GM18907 (cell line): Measurements from ENCODE around the gene AHCYL2.

Experiments used
- ATAC-seq: cut with Tn5 transposase; IDR thresholded peaks from one replicate; pipeline ENCODE4 v1.9.1; 2021; ENCODE audit warnings: mild to moderate bottlenecking, moderate library complexity; ENCODE audit not compliant: unreplicated experiment

AHCYL2 gene

DNA sequence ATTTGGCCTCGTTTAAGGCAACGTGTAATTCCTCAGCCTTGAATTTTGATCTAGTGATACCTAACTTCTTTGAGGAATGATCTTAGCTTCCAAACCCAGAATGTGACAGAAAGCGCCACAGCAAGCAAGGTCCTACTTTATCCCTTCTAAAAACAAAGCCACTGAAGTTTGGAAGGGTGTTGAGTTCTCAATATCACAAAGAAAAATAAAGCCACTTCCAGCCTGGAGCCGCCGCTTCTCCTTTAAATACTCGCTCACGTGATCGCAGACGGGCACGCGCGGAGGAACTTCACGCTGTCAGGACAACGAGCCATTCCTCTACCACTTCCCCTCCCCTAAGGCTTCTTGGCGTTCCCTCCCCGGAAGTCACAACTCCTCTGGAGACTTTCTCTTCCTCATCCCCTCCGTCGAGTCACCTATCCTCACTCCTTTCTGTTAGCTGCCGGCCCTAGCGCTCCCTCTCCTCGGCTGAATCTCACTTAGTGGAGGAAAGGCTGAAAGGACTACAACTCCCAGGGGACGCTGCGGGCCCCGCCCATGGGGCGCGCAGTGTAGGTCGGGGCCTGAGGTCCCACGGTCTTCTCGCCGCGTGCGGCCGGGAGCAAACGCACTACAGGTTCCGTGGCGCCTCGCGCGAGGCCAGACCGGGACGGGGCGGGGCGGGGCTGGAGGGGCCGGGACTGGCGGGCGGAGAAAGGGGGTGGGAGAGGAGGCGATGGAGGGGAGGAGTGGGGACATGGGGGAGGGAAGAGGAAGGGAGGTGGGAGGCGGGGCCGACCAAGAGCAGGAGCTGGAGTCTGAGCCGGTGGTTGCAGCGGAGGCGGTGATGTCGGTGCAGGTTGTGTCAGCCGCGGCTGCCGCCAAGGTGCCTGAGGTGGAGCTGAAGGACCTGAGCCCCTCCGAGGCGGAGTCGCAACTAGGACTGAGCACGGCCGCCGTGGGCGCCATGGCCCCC is at the start of gene AHCYL2:
AHCYL2 (plus strand) TSS at position 780 of the 955 bp plus-strand sequence.
- ATAC-seq, result peak; percentile 87

DNA sequence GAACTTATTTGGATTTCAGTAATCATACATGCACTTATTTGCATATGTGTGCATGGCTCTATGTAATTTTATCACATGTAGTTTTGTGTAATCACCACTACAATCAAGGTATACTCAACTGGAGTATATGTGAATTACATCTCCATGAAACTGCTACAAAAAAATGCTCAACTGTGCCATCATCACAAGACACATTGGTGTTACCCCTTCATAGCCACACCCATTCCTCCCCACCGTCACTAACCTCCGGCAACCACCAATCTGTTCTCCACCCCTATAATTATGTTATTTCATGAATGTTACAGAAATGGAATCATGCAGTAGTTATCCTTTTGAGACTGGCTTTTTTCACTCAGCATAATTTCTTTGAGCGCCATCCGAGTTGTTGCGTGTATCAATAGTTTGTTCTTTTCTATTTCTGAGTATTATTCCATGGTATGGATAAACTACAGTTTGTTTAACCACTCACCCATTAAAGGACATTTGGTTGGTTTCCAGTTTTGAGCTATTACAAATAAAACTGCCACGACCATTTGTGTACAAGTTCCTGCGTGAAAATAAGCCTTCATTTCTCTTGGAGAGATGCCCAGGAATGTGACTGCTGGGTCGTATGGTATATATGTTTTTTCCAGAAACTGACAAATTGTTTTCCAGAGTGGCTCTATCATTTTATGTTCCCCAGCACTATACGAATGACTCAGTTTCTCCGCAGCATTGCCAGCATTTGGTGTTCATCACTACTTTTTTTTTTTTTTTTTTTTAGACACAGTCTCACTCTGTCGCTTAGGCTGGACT is 47.7 kb upstream of the AHCYL2 start:
- ATAC-seq, result no peak

DNA sequence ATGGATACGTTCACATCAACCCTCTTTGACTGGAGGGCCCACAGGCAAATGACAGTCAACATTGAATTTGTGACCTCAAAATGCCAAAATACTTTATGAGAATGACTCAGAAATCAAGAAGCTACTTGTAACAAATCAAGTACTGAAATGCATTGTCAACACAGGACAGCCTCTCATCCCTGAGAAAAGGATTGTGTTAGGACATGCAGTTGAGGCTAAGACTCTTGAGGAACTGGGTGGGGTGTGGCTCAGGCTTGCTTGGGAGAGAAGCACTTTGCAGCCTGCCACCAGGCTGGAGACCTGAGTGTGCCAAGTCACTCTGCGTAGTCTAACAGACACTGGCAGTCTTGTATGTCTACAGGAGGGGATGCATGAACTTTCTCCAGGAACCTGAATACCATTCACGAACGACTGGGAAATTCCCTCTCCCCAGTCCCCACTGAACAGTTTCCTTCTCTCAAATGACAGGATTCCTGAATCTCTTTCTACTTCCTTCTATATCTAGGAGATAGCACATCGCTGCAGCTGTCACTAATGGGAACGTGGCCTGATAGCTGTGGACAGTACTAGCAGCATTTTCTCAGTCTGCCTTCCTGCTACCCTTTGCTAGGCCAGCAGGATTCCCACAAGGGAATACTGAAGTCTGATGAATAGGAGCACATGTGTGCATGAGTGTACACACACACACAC is 39.7 kb upstream of the AHCYL2 start:
- ATAC-seq, result no peak

DNA sequence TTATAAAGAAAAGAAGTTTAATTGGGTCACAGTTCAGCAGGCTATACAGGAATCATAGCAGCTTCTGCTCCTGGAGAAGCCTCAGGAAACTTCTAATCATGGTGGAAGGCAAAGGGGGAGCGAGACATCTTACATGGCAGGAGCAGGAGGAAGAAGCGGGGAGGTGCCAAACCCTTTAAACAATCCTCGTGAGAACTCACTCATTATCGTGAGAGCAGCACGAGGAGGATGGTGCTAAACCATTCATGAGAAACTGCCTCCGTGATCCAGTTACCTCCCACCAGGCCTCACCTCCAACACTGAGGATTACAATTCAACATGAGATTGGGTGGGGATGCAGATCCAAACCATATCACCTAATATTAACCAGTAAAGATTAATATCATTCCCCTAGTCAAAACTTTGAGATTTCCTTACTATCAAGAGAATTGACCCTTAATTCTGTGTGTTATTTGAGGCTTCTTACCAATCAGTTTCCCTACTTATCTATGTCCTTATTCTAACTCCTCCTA is 38.0 kb upstream of the AHCYL2 start:
- no peak for ATAC-seq

DNA sequence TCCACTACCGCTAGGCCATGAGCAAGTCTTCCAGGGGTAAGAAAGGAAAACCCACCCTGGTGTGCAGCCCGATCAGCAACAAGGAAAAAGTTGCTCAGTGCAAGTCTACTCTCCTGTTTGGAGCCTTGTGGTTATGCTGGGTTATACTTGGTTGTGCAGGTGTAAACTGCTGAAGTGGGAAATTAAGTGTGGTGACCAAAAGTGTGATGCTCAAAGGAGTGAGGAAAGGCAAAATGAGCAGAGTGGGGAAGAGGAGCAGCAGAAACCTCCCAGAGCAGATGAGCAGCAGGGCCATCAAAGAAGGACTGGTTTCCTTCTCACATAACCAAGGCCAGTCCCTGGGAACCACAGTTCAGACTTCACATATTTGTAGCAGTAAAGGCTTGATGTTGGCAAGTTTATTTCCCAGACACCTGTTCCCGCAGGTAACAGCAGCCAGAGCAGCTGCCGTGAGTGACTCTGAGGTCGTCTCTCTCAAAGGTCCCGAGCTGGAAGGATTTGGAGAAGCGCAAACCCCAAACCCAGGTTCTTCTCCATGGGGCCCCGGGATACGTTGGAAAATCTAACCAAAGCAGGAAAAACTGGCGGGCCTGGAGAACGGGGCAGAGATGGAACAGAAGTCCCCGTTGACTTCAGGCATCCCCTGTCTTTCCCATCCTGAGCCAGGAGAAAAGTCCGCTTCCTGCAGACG is 37.0 kb upstream of the AHCYL2 start:
- no peak for ATAC-seq

DNA sequence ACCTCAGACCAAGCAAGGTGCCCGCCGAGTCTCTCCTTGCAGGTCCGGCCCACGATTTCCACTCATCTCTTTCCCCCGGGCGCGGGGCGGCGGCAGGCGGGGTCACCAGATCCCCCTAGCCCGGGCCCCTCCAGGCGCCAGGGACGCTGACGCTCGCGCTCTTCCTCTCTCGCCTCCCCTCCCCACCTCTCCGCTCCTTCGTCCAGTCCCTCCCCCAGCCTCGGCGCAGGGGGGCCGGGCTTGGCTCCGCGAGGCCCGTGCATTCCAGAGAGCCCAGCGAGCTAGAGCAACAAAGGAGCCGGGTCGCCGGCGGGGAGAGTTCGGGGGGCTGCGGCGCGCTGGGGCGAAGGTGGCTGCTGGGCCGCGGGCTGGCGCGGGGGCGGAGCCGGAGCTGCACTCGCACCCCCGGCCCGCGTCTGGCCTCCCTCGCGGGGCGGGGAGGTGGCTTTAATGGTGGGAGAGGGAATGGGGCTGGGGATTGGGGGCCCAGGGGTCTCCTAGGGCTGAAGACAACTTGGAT is 36.4 kb upstream of the AHCYL2 start, which contains the start of gene SMO:
SMO (plus strand) TSS at position 262 of the 520 bp plus-strand sequence. CDS start 519 bp downstream, outside the sequence.
- ATAC-seq, result no peak

DNA sequence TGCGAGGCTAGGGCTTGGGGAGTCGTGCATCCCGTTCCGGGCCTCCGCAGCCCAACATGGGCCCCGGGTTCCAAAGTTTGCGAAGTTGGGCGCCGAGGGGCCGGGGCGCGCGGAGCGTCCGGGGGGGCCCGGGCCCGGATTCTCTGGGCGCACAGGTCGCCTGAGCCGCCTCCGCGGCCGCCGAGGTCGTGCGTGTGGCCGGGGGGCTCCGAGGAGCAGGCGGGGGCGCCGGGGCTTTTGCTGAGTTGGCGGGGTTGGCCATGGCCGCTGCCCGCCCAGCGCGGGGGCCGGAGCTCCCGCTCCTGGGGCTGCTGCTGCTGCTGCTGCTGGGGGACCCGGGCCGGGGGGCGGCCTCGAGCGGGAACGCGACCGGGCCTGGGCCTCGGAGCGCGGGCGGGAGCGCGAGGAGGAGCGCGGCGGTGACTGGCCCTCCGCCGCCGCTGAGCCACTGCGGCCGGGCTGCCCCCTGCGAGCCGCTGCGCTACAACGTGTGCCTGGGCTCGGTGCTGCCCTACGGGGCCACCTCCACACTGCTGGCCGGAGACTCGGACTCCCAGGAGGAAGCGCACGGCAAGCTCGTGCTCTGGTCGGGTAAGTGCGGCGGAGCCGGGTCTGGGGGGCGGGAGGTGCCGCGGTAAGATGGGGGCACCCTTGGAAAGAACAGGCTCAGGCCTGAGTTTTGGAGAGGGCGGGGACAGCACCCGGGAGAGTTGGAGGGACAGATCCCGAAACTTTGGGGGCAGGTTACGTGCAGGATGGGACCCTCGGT is 35.8 kb upstream of the AHCYL2 start:
- ATAC-seq, result no peak

DNA sequence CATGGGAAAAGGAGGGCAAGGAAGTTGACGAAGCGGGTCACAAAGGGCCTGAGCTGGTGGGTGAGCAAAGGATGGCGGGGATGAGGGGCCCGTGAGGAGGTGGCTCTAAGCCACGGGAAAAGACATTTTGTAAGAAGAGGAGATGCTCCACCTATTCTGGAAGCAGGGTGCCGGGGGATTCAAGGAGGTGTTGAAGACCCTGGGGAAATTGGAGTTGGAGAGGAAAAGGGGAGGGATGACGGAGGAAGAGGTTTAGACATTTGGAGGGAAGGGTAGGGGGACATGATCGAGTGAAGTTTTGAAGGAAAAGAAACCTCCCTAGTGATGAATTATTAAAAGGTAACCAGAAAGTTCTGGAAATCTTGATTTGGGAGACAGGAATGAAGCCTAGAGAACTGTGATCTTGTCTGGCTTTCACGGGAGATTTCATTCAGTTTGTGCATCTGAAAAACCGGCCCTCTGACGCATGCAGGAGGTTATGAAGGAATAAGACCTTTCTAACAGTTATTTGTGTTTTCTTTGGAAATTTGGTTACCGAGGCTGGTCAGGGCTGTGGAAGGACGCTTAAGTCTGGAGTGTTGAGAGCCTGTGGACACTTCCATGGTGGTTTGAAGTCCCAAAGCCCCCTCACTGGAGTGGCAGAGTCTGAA is 35.0 kb upstream of the AHCYL2 start:
- no peak for ATAC-seq

DNA sequence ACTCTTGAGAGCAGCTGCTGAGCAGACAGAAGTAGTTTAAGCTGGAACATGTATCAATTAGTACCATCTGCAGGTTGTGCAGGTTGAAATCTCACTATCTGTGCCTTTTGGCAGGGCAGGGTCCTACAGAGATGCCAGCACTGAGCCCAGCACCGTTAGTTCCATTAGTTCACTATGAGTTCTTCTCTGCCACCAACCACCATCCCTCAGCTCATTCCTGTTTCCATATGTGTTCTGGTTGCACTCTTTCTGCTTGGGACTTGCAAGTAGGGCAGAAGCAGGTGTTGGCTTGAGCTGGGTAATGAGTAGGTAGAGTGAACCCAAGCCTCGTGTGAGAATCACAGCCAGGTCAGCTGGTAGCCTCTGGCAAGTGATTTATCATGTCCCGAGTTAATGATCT is 33.6 kb upstream of the AHCYL2 start:
- no peak for ATAC-seq

DNA sequence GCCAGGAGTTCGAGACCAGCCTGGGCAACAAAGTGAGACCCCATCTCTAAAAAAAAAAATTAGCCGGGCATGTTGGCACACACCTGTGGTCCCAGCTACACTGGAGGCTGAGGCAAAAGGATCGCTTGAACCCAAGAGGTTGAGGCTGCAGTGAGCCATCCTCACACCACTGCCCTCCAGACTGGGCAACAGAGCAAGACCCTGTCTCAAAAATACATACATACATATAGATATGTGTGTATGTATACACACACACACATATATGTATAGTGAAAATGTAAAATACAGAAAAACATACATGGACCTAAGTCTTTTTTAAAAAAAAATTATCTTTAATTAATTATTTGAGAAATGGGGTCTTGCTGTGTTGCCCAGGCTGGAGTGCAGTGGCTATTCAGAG is 30.9 kb upstream of the AHCYL2 start:
- no peak for ATAC-seq

DNA sequence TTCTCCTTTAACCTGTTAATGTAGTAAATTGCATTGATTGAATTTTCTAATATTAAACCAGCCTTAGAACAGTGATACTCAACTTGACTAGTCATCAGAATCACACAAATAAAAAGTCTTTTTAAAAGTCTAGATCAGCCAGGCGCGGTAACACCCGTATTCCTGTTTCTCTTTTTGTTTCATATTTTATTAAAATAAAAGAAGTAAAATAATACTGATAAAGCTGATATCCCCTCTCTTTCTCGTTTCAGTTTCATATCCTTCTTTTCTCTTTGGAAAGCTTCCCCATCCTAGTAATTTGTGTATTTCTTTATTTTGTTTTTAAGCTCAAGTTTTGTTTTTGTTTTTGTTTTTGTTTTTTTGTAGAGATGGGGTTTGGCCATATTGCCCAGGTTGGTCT is 27.1 kb upstream of the AHCYL2 start:
- no peak for ATAC-seq

DNA sequence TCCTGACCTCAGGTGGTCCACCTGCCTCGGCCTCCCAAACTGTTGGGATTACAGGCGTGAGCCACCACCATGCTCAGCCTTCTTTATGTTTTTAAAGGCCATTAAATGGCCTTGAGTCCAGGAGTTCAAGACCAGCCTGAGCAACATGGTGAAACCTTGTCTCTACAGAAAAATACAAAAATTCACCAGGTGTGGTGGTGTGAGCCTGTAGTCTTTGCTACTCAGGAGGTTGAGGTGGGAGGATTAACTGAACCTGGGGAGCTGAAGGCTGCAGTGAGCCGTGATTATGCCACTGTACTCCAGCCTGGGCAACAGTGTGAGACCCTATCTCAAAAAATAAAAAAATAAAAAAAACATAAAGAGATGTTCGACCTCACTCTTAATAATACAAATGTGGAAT is 25.4 kb upstream of the AHCYL2 start:
- ATAC-seq, result no peak

DNA sequence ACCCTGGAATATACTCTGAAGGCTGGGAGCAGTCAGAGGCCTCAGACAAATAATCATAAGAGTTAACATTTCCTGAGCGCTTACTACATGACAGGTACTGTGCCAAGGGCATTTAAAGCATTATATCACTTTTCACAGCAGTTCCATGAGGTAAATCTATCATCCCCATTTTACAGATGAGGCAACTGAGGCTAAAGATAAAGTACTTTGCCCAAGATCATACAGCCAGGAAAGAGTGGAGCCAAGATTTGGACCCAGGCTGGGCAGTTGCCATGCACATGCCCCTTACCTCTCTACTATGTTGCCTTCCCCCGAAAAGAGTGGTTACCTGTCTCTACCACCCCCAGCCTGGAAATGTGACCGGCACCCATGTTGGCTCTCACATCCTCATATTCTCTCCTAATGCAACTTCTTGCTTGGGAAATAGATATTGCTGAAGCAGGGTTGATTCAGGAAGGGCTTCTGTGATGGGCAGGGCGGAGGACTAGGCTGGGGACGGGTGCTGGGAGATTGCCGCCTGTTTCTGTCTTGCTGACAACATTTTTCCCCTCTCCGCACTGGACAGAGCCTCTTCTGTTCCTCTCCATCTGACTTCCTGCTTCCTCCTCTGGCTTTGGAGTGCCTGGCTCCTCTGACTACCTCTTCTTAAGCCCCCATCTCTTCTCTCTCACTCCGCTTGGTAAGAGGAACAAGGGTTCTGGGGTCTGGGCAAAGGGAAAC is 22.6 kb upstream of the AHCYL2 start:
- ATAC-seq, result no peak

DNA sequence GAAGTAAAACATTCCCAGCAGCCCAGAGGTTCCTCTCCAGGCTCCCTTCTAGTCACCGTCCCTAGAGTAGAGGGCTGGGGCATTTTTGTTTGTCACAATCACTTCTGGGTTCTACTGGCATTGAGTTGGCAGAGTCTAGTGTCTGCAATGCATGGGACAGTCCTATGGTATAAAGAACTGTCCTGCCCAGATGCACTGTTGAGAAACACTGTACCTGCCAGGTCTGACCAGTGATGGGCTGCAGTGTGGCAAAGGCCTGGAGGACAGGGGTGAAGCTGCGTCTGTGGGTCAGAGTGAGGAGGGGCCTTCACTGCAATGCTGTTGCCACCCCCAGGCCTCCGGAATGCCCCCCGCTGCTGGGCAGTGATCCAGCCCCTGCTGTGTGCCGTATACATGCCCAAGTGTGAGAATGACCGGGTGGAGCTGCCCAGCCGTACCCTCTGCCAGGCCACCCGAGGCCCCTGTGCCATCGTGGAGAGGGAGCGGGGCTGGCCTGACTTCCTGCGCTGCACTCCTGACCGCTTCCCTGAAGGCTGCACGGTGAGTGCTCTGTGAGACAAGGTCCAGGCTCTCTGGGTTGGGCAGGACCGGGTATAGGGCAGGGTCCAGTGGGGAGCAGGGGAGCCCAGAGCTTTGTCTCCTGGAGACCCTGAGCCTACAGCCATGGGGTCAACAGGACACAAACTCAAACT is 21.6 kb upstream of the AHCYL2 start:
- no peak for ATAC-seq

DNA sequence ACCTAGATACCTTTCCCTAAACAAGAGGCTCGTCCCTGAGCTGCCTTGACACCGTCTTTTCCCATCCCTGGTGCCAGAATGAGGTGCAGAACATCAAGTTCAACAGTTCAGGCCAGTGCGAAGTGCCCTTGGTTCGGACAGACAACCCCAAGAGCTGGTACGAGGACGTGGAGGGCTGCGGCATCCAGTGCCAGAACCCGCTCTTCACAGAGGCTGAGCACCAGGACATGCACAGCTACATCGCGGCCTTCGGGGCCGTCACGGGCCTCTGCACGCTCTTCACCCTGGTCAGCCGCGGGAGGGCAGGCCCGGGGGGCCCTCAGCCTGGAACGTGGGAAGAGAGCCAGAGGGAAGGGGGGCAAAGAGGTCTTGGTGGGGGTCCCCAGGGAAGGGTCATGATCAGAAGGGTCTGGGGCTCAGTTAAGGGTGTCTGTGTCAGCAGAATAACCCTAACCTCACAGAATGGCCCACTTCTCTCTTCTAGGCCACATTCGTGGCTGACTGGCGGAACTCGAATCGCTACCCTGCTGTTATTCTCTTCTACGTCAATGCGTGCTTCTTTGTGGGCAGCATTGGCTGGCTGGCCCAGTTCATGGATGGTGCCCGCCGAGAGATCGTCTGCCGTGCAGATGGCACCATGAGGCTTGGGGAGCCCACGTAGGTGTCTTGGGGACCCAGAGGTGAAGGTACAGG is 19.6 kb upstream of the AHCYL2 start:
- no peak for ATAC-seq

DNA sequence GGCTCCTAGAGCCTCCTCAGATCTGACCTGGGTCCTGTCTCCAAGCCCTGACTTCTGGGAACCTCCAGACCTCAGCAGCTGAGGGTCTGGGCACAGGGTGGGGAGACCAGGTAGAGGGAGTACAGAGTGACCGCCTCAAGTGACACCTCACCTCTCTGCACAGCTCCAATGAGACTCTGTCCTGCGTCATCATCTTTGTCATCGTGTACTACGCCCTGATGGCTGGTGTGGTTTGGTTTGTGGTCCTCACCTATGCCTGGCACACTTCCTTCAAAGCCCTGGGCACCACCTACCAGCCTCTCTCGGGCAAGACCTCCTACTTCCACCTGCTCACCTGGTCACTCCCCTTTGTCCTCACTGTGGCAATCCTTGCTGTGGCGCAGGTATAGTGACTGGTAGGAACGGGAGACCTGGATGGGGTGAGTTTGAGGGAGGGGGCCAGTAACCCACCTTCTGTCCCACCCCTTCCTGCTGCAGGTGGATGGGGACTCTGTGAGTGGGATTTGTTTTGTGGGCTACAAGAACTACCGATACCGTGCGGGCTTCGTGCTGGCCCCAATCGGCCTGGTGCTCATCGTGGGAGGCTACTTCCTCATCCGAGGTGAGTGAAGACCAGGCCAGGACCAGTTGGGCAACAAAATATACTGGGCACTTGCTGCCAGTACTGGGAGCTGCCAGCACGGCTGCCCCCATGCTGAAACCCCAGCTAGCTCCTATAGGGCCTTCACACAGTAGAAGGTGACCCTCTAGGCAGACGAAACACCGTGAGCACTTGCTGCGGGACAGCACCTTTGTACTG is 18.6 kb upstream of the AHCYL2 start:
- ATAC-seq, result no peak
